Stimulated activated CD8-positive, alpha-beta memory T cell treated with anti-CD3 and anti-CD28 coated beads, Interleukin-12 subunit alpha, Interleukin-12 subunit beta, amount 100 ng/mL, for 24 hours (primary cell): Measurements from ENCODE around the gene PRPF38A.
"Not testable (repeated sequence)": the region's sequence is repeated elsewhere in the genome, so short reads cannot be mapped to it uniquely, and the experiment has no call there.

Experiments
- DNase-seq: peaks from one replicate; pipeline ENCODE4 v3.0.0-alpha.2; 2020; ENCODE audit errors: extremely low read depth

PRPF38A gene

GRCh38 chr1:52404116-52404974, at the start of gene PRPF38A, which contains the start of gene ORC1:
TSS of gene PRPF38A (plus strand) at chr1:52404602. CDS start at chr1:52404750, 148 bp downstream.
TSS of gene ORC1 (minus strand) at chr1:52404423. CDS start at chr1:52402223, 2,200 bp downstream.
- DNase-seq = peak; percentile 96

- DNase-seq = no peak
Measured at GRCh38 chr1:52355436-52355835, 49.0 kb upstream of the PRPF38A start.

- DNase-seq = no peak
Measured at GRCh38 chr1:52355847-52356505, 48.4 kb upstream of the PRPF38A start.

GRCh38 chr1:52356818-52357355, 47.5 kb upstream of the PRPF38A start:
- no peak for DNase-seq

GRCh38 chr1:52357397-52357796, 47.0 kb upstream of the PRPF38A start:
- DNase-seq = no peak

- no peak for DNase-seq
Measured at GRCh38 chr1:52358851-52359497, 45.4 kb upstream of the PRPF38A start.

- no peak for DNase-seq
Measured at GRCh38 chr1:52359676-52360594, 44.5 kb upstream of the PRPF38A start.

GRCh38 chr1:52360595-52360968, 43.8 kb upstream of the PRPF38A start:
- DNase-seq = no peak

- DNase-seq = no peak
Measured at GRCh38 chr1:52364235-52364839, 40.1 kb upstream of the PRPF38A start.

GRCh38 chr1:52365071-52365745, 39.2 kb upstream of the PRPF38A start:
- no peak for DNase-seq

- DNase-seq = peak; percentile 99
Measured at GRCh38 chr1:52365746-52366516, 38.5 kb upstream of the PRPF38A start, which contains the start of gene CC2D1B. TSS of gene CC2D1B (minus strand) at chr1:52366205. CDS start at chr1:52364620, 1,585 bp downstream.

GRCh38 chr1:52366517-52366827, 37.9 kb upstream of the PRPF38A start:
- no peak for DNase-seq

GRCh38 chr1:52367272-52367671, 37.1 kb upstream of the PRPF38A start:
- DNase-seq = no peak

GRCh38 chr1:52368383-52369172, 35.8 kb upstream of the PRPF38A start:
- peak; percentile 22 for DNase-seq

- DNase-seq = not testable (repeated sequence)
Measured at GRCh38 chr1:52369851-52370250, 34.6 kb upstream of the PRPF38A start.

- DNase-seq = no peak
Measured at GRCh38 chr1:52385376-52385775, 19.0 kb upstream of the PRPF38A start.

- no peak for DNase-seq
Measured at GRCh38 chr1:52386458-52386857, 17.9 kb upstream of the PRPF38A start.

GRCh38 chr1:52393174-52393573, 11.2 kb upstream of the PRPF38A start:
- no peak for DNase-seq

- no peak for DNase-seq
Measured at GRCh38 chr1:52399629-52400028, 4.8 kb upstream of the PRPF38A start.
